ENCODE measurements around the gene ZNF362.

Gene ZNF362

DNA sequence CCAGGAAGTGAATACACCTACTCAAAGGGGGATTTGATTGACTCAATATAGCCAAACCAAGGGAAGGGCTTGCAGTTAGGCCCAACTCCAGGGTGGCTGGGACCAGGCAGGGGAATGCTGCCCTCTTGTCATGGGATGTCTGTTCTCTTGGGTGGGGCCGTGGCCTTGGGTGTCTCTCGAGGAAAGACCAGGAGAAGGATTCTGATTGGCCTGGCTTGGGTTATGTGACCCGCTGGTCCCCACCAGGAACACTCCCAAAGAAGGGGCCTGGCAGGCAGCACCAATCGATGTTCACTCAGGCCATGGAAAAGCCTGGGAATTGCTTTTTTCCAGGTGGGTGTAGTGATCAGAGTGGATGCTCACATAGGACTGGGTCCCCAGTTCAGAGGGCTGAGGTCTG is 10.1 kb upstream of the ZNF362 start:
- no peak for DNase-seq

- DNase-seq = no peak
Measured at GRCh38 chr1:33247545-33247944, 8.7 kb upstream of the ZNF362 start.

- DNase-seq = no peak
Measured at GRCh38 chr1:33248244-33248643, 8.0 kb upstream of the ZNF362 start.

- no peak for DNase-seq
Measured at GRCh38 chr1:33249422-33249821, 6.9 kb upstream of the ZNF362 start.

- DNase-seq = no peak
Measured at GRCh38 chr1:33250217-33250616, 6.1 kb upstream of the ZNF362 start.

- no peak for DNase-seq
Measured at GRCh38 chr1:33250724-33251123, 5.6 kb upstream of the ZNF362 start.

GRCh38 chr1:33254491-33254890 is 1.8 kb upstream of the ZNF362 start:
- no peak for DNase-seq

DNA sequence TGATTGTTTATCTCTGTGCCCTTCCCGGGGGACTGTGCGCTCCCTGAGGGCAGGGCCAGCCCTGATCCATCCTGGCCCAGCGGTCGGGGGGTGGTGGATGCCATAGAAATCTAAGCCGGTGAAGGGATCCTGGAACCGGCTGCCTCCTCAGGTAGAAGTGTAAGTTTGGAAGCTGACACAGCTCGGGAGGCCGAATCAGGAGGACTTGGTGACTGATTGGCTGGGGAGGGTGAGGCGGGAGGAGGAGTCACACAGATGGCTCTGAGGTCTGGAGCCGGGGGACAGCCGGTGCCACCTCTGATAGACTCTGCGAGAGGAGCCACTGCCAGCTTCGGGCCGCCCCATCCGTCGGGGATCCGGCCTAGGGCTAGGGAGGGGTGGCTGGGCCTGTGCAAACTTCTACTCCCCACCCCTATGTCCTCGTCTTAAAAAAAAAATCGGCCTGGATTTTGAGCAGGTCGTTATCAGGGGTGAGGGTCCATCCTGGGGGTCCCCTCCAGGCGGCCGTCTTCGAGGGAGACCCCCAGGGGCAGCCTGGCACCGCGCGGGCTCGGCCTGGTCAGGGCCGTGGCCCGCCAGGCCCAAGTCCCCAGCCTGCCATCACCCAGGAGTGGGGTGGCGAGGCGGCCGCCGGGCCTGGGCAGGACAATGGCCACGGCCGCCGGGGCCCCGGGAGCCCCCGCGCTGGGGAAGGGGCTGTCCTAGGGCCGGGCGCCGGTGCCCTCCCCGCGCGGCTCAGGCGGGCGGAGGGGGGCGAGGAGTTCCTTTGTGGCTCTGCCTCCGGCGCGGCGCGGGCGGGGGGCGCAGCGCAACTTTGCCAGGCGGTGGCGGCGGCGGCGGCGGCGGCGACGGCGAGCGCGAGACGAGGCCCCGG is 708 bp upstream of the ZNF362 start:
- peak; percentile 51 for DNase-seq

GRCh38 chr1:33256221-33256470 is 146 bp upstream of the ZNF362 start:
- DNase-seq = no peak

DNA sequence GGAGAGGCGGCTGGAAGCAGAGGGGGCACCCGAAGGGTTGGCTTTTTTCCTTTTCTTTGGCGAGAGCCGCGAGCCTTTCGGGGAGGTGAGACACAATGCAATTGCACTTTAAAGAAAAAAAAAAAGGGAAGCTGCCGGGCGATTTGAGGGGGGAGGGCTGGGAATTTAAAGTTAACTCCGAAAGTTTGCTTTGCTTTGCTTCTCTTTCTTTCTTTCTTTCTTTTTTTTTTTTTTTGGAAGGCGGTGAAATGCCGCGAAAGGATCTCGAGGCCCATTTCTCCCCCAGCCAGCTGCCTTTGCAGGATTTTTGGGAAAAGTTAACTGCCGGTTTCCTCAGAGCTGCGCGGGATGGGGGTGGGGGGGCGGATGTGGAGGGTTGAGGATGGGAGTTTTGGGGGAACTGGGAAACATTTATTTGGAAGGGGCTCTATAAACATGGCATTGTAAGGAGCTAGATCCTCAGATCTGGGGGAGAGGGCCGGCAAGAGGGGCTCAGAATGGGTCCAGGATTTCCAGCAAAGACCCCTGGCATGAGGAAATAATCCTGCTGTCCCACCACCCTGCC is 997 bp downstream of the ZNF362 start:
- DNase-seq = no peak

DNA sequence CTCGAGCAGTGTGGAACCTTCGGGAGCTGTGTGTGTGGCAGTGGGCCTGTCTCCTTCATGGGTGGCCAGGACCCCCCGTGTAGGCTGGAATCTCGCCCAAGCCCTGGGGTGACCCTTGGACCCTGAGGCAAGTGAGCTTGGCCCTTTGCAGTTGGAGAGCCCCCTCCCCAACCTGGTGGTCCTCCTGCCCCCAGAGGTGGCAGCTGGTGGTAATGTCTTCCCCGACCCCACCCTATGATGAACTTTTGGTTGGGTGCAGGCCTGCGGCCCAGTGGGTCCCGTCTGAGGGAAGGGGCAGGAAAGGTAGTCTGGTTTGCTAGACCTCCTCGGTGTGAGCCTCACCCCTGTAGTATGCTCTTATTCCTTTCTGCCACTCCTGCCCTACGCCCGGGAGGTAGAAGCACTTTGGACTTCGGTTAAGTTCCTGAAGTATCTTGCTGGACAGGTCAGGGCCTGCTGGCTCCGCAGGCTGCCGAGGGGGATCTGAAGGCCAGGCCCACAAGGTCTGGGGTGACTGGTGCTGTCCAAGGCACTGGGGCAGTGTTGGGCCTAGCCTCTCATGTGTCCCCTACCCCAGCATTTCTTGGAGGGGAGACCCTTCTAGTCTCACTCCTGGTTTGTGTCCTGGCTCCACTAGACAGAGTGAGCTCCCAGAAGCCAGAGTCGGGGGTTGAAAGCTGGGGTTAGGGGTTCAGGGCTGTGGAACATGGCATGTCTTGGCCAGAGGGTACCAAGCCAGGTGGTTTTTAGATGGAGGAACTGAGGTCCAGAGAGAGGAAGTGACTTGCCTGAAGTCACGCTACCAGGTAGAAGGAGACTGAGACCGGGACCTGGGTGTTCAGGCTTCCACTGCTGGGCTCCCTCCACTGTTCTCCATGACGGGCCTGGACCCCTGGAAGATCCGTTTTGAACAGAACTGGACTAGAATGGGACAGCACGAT is 1.8 kb downstream of the ZNF362 start:
- no peak for DNase-seq

- no peak for DNase-seq
Measured at GRCh38 chr1:33258788-33259274, 2.5 kb downstream of the ZNF362 start.

DNA sequence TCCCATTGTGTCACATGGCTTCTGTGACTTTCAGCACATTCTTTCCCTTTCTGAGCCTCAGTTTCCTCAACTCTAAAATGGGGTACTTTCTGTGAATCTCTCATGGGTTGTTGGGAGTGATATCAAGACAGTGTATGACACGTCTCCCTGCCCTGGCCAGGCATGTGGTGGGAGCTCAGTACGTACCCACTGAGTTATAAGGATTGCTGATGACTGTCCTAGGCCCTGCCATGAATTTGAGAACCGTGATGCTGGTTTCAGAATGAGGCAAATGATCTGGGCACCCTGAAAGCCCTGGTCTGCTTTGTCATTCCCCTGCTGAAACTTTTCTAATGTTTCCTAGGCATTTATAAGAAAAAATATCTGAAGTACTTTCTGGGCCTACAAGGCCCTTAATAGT is 3.6 kb downstream of the ZNF362 start:
- DNase-seq = no peak

DNA sequence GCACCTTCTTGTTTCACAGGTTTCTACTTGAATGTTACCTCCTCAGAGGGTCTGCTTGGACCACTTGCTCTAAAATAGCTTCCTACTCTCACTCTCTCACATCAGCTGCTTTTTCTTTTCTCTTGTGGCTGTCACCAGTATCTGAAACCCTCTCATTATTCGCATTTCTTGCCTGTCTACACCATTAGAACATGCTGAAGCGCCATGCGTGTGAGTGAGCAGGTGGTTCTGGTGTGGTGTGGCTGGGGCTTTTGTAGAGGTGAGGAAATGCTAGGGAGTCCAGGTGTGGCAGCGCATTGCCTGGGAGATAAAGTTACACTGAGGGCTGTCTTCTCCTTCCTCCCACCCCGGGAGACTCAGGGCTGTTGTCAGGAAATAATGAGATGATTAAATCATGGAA is 4.1 kb downstream of the ZNF362 start:
- DNase-seq = no peak

DNA sequence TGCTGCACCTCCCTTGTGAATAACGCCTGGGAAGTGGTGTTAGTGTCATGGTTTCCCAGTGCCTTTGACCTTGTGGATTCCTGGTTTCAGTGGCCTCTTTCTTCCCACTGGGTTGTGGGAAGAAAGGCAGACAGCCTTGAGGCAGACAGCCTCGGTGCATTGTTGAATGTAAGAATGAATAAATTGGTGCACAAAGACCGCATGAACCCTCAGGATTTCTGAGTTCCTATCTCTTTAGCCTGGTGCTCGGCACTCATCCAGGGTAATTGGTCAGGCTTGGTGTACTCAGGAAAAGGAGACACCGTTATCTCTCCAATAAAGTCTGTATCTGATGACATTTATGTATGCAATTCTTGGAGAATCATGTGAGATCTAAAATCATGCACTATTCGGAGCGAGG is 5.1 kb downstream of the ZNF362 start:
- DNase-seq = no peak

DNA sequence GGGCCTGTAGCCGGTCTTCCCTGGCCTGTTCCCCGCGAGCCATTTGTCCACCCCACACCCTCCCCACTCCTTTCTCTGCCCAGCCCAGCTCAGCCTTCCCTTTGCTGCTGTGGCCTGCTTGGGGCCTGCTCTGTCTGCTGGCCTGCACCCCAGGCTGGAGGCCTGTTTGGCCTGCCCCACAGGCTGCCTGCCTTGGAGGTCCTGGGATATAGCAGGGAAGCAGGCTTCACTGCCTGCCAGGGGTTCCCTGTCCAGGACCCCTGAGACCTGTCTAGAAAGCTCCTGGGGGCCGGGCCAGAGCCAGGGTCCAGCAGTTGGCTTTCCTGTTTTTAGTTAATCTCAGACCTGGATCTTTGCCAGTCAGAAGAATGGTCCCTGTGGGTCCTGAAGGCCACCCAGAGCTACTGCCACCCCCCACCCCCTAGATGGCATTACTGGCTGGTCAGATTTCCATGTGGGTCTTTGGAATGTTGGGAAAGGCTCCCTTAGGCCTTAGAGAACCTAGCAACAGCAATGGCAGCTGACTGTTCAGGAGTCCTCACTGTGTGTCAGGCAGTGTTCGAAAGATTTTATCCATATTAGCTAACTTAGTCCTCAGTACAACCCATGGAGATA is 7.7 kb downstream of the ZNF362 start:
- DNase-seq = no peak

- no peak for DNase-seq
Measured at GRCh38 chr1:33265780-33266605, 9.7 kb downstream of the ZNF362 start.

- no peak for DNase-seq
Measured at GRCh38 chr1:33266766-33267165, 10.5 kb downstream of the ZNF362 start.

GRCh38 chr1:33267468-33268205 is 11.3 kb downstream of the ZNF362 start:
- DNase-seq = no peak

DNA sequence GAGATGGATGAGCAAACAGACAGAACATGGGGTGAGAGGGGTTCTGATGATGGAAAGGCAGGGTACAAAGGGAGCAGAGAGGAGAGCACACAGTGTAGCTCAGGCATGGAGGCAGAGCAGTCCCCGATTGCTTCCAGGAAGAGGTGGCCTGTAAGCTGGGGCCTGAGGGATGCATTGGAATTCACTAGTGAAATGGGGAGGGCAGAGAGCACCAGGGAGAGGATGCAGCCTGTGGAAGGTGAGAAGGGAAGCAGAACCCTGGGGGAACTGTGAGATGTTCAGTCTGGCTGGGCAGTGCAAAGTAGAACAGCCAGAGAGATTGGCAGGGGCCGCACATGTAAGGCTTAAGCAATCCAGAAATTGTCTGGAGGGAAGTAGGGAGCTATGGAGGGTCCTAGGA is 12.2 kb downstream of the ZNF362 start:
- DNase-seq = no peak

- DNase-seq = no peak
Measured at GRCh38 chr1:33268927-33269610, 12.8 kb downstream of the ZNF362 start.
